HepG2 (cell line): Measurements from ENCODE around the gene SNED1. TPM values are rescaled to one million over a fixed set of nuclear protein-coding genes. Genes with fewer than 3 reads are reported as not detected.

Source experiments
- ETV6 ChIP-seq: sonication (generic); formaldehyde crosslinking; conservative IDR thresholded peaks from 2 replicates; pipeline ENCODE4 v1.4.0; 2020; ENCODE audit warnings: missing genetic modification reagents
- FOSL1 ChIP-seq: sonication (generic); formaldehyde crosslinking; IDR thresholded peaks from 2 replicates; pipeline ENCODE4 v1.9.0; 2021; ENCODE audit warnings: missing genetic modification reagents, borderline replicate concordance
- IRX3 ChIP-seq: sonication (generic); formaldehyde crosslinking; IDR thresholded peaks from 2 replicates; pipeline ENCODE4 v1.8.1; 2023; ENCODE audit warnings: mild to moderate bottlenecking, low read depth, missing genetic modification reagents, borderline replicate concordance
- RFX3 ChIP-seq: IDR thresholded peaks from 2 replicates; pipeline ENCODE4 v1.6.1; 2016; ENCODE audit warnings: missing biosample characterization, missing genetic modification reagents
- SMAD3 ChIP-seq: sonication (generic); formaldehyde crosslinking; IDR thresholded peaks from 2 replicates; pipeline ENCODE4 v1.4.0; 2020; ENCODE audit warnings: missing genetic modification reagents
- SRY ChIP-seq: sonication (generic); formaldehyde crosslinking; IDR thresholded peaks from 2 replicates; pipeline ENCODE4 v1.8.0; 2022; ENCODE audit warnings: mild to moderate bottlenecking, missing genetic modification reagents
- TBX3 ChIP-seq: fragments of 450-650 bp; IDR thresholded peaks from 2 replicates; pipeline ENCODE4 v1.6.1; 2017; ENCODE audit warnings: antibody characterized with exemption, mild to moderate bottlenecking, inconsistent platforms, borderline replicate concordance
- TFAP4 ChIP-seq: sonication (generic); IDR thresholded peaks from 2 replicates; pipeline ENCODE4 v1.6.1; 2016; ENCODE audit warnings: low read depth, borderline replicate concordance
- ZBTB38 ChIP-seq: sonication (generic); formaldehyde crosslinking; IDR thresholded peaks from 2 replicates; pipeline ENCODE4 v1.5.1; 2020; ENCODE audit warnings: mild to moderate bottlenecking, missing genetic modification reagents
- ZNF101 ChIP-seq: sonication (generic); formaldehyde crosslinking; IDR thresholded peaks from 2 replicates; pipeline ENCODE4 v1.4.0; 2020; ENCODE audit warnings: mild to moderate bottlenecking, low read depth, missing genetic modification reagents, borderline replicate concordance
- ZNF362 ChIP-seq: sonication (generic); formaldehyde crosslinking; IDR thresholded peaks from 2 replicates; pipeline ENCODE4 v1.4.0; 2020; ENCODE audit warnings: missing genetic modification reagents, mild to moderate bottlenecking, borderline replicate concordance
- ZNF501 ChIP-seq: sonication (generic); formaldehyde crosslinking; IDR thresholded peaks from 2 replicates; pipeline ENCODE4 v1.5.1; 2020; ENCODE audit warnings: mild to moderate bottlenecking, moderate library complexity, missing genetic modification reagents
- ZNF557 ChIP-seq: sonication (generic); formaldehyde crosslinking; IDR thresholded peaks from 2 replicates; pipeline ENCODE4 v1.4.0; 2020; ENCODE audit warnings: missing genetic modification reagents
- ZNF572 ChIP-seq: sonication (generic); formaldehyde crosslinking; IDR thresholded peaks from 2 replicates; pipeline ENCODE4 v1.5.1; 2020; ENCODE audit warnings: mild to moderate bottlenecking, missing genetic modification reagents
- ZNF670 ChIP-seq: sonication (generic); formaldehyde crosslinking; IDR thresholded peaks from 2 replicates; pipeline ENCODE4 v1.8.0; 2022; ENCODE audit warnings: mild to moderate bottlenecking, missing genetic modification reagents, borderline replicate concordance
- ZNF749 ChIP-seq: sonication (generic); formaldehyde crosslinking; IDR thresholded peaks from 2 replicates; pipeline ENCODE4 v1.8.0; 2022; ENCODE audit warnings: mild to moderate bottlenecking, missing genetic modification reagents, moderate library complexity, borderline replicate concordance
- polyA plus RNA-seq, 8 experiments: library from polyadenylated mRNA; depleted of rRNA in 3 of 8; stranded (reverse) in 7 of 8; unstranded in 1 of 8; fragments of >200 nt; fragmentation: Illumina TruSeq in 4 of 8; extraction: Trizol in 4 of 8; gene quantifications; 2 replicates each; pipeline versions ENCODE4 v1.2.1 to v1.2.3, GENCODE V29; 2011 to 2016; ENCODE audit warnings: low read depth in 4 of 8, missing spikeins in 1 of 8, mixed read lengths in 1 of 8; ENCODE audit not compliant: insufficient read depth in 1 of 8
- total RNA-seq, 5 experiments: library from RNA; depleted of rRNA; stranded (reverse); fragments of >200 nt; fragmentation: Illumina TruSeq; extraction: Trizol; gene quantifications; 2 replicates each; pipeline ENCODE4 v1.2.3, GENCODE V29; 2016; ENCODE audit warnings: low read depth in 1 of 5
- TF ChIP-seq, protein P1 (sequence below): sonication (generic); formaldehyde crosslinking; IDR thresholded peaks from 2 replicates; pipeline ENCODE4 v1.5.0; 2020; ENCODE audit warnings: missing genetic modification reagents
- TF ChIP-seq, protein P2 (sequence below): sonication (generic); formaldehyde crosslinking; IDR thresholded peaks from 2 replicates; pipeline ENCODE4 v1.4.0; 2020; ENCODE audit warnings: missing genetic modification reagents
- TF ChIP-seq, protein P3 (sequence below): IDR thresholded peaks from 2 replicates; pipeline ENCODE4 v1.6.1; 2012; ENCODE audit warnings: low read depth, low read length, improper control_type of control experiment

The SNED1 gene
- total and polyA plus RNA-seq, 2 of the 13 experiments (the other 11 are each of a cell fraction or from before 2014, with no cell fraction given) = 0.15 to 0.65 TPM

DNA sequence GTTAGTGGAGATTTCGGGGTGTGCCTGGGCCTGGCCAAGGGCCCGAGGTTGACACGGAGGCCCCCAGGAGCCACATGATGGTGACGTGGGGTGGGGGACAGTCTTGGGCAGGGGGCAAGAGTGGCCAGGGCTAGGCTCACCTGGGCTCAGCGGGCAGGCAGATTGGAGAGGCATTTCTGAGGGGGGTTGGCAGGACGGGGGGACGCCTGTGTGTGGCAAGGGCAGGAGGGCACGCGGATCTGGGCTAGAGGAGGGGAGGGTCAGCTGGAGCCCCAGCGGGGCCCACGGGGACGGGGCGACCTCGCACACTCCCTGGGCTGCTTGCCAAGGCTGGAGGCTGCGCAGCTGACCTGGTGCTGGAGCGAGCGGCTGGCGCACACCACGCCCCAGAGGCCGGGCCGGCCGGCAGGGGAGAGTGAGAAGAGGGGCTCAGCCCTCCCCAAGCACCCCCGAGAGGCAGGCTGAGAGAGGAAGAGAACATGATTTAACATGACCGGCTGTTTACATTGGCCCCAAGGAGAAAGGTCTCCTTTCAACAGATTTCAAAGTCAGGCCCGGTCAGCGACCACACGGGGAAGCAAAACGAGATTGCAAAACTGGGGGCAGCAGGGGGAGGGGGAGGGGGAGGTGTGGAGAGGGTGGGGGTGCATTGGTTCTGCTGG lies 38.0 kb upstream of the SNED1 start (continued):
- TF ChIP-seq ZNF362 (CRISPR knock-in tag) (no peak; the same call in 1 of the 2 replicates), FOSL1 (CRISPR knock-in tag) (no peak), SMAD3 (no peak; the same call in none of the 2 replicates), ZNF572 (CRISPR knock-in tag) (no peak; the same call in 1 of the 2 replicates), ZNF670 (CRISPR knock-in tag) (peak; percentile 97), SRY (0 out of 2 replicates have a peak, but pooled peaks have one; percentile 34), ZBTB38 (CRISPR knock-in tag) (peak; percentile 81), ZNF101 (CRISPR knock-in tag) (no peak), ZNF557 (0 out of 2 replicates have a peak, but pooled peaks have one; percentile 33), ZNF749 (CRISPR knock-in tag) (peak; percentile 69; the same call in 1 of the 2 replicates), ETV6 (CRISPR knock-in tag) (no peak), TBX3 (no peak), ZNF501 (CRISPR knock-in tag) (peak; percentile 50; the same call in 1 of the 2 replicates), IRX3 (CRISPR knock-in tag) (no peak), RFX3 (no peak), TFAP4 (peak; percentile 96)
- TF ChIP-seq, protein P1, sequence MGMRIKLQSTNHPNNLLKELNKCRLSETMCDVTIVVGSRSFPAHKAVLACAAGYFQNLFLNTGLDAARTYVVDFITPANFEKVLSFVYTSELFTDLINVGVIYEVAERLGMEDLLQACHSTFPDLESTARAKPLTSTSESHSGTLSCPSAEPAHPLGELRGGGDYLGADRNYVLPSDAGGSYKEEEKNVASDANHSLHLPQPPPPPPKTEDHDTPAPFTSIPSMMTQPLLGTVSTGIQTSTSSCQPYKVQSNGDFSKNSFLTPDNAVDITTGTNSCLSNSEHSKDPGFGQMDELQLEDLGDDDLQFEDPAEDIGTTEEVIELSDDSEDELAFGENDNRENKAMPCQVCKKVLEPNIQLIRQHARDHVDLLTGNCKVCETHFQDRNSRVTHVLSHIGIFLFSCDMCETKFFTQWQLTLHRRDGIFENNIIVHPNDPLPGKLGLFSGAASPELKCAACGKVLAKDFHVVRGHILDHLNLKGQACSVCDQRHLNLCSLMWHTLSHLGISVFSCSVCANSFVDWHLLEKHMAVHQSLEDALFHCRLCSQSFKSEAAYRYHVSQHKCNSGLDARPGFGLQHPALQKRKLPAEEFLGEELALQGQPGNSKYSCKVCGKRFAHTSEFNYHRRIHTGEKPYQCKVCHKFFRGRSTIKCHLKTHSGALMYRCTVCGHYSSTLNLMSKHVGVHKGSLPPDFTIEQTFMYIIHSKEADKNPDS (CRISPR knock-in tag) = peak; percentile 74; the same call in 1 of the 2 replicates
- TF ChIP-seq, protein P2, sequence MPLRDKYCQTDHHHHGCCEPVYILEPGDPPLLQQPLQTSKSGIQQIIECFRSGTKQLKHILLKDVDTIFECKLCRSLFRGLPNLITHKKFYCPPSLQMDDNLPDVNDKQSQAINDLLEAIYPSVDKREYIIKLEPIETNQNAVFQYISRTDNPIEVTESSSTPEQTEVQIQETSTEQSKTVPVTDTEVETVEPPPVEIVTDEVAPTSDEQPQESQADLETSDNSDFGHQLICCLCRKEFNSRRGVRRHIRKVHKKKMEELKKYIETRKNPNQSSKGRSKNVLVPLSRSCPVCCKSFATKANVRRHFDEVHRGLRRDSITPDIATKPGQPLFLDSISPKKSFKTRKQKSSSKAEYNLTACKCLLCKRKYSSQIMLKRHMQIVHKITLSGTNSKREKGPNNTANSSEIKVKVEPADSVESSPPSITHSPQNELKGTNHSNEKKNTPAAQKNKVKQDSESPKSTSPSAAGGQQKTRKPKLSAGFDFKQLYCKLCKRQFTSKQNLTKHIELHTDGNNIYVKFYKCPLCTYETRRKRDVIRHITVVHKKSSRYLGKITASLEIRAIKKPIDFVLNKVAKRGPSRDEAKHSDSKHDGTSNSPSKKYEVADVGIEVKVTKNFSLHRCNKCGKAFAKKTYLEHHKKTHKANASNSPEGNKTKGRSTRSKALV (CRISPR knock-in tag) = peak; percentile 91
- TF ChIP-seq, protein P3, sequence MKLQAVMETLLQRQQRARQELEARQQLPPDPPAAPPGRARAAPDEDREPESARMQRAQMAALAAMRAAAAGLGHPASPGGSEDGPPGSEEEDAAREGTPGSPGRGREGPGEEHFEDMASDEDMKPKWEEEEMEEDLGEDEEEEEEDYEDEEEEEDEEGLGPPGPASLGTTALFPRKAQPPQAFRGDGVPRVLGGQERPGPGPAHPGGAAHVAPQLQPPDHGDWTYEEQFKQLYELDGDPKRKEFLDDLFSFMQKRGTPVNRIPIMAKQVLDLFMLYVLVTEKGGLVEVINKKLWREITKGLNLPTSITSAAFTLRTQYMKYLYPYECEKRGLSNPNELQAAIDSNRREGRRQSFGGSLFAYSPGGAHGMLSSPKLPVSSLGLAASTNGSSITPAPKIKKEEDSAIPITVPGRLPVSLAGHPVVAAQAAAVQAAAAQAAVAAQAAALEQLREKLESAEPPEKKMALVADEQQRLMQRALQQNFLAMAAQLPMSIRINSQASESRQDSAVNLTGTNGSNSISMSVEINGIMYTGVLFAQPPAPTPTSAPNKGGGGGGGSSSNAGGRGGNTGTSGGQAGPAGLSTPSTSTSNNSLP = no peak
